IPS DF 6.9 (cell line): ENCODE data around the gene GLTPD2.
"Not testable (repeated sequence)": the region's sequence is repeated elsewhere in the genome, so short reads cannot be mapped to it uniquely, and the experiment has no call there.

Source experiments
- DNase-seq: peaks from one replicate; pipeline ENCODE4 v3.0.0-alpha.2; 2013; ENCODE audit warnings: low read depth, low spot score
- H3K27ac ChIP-seq: one replicate; pipeline ENCODE4 v1.5.1; 2013; ENCODE audit warnings: low read length, control low read depth
- H3K27me3 ChIP-seq: 2 replicates; pipeline ENCODE4 v1.6.1; 2013; ENCODE audit warnings: mild to moderate bottlenecking, low read length; ENCODE audit not compliant: control insufficient read depth, insufficient read depth
- H3K36me3 ChIP-seq: 2 replicates; pipeline ENCODE4 v1.6.1; 2013; ENCODE audit warnings: low read length; ENCODE audit not compliant: control insufficient read depth, insufficient read depth
- H3K4me1 ChIP-seq: 2 replicates; pipeline ENCODE4 v1.6.1; 2013; ENCODE audit warnings: low read length; ENCODE audit not compliant: control insufficient read depth, insufficient read depth
- H3K4me3 ChIP-seq: 2 replicates; pipeline ENCODE4 v1.5.1; 2013; ENCODE audit warnings: mild to moderate bottlenecking, low read length
- H3K9me3 ChIP-seq: 2 replicates; pipeline ENCODE4 v1.6.1; 2013; ENCODE audit warnings: low read length, inconsistent platforms; ENCODE audit not compliant: control insufficient read depth, insufficient read depth
- WGBS: extraction: QIAGEN DNeasy Blood & Tissue Kit; methylation state at CpG from one replicate; pipeline ENCODE4 v1.1.7; 2013; ENCODE audit warnings: mixed read lengths, missing lambda C conversion rate; ENCODE audit not compliant: insufficient read length, insufficient coverage; 5-methylcytosine and 5-hydroxymethylcytosine counted together

Gene GLTPD2

GRCh38 chr17:4827399-4827798 is 38.6 kb downstream of the GLTPD2 start:
- H3K27ac ChIP-seq, result no peak overlapping the region
- H3K36me3 ChIP-seq, result no peaks in the 10 kb centered on the region; the same call in 1 of the 2 replicates
- no peak for DNase-seq
- no peaks in the 10 kb centered on the region for H3K9me3 ChIP-seq
- no peaks in the 10 kb centered on the region for H3K27me3 ChIP-seq
- no peaks in the 10 kb centered on the region for H3K4me1 ChIP-seq
- no CpG with 5 or more reads among the region's 8 CpGs for WGBS
- H3K4me3 ChIP-seq, result no peak overlapping the region

GRCh38 chr17:4832829-4833177 is 44.0 kb downstream of the GLTPD2 start:
- WGBS, result no CpG with 5 or more reads among the region's 17 CpGs
- DNase-seq, H3K9me3 ChIP-seq, H3K36me3 ChIP-seq, H3K27ac ChIP-seq, H3K27me3 ChIP-seq, H3K4me1 ChIP-seq: not testable (repeated sequence)
- H3K4me3 ChIP-seq, result peak overlapping the region; percentile 73

- Histone ChIP-seq H3K4me3 (peak within 1 kb of the TSS; percentile 73), H3K9me3 (no peaks in the 10 kb centered on the region), H3K27ac (no peak within 1 kb of the TSS), H3K36me3 (no peaks in the 10 kb centered on the region), H3K27me3 (no peaks in the 10 kb centered on the region), H3K4me1 (no peaks in the 10 kb centered on the region)
- WGBS, result no CpG with 5 or more reads among the region's 91 CpGs
- DNase-seq, result peak; percentile 50
These were observed 44.6 kb downstream of the GLTPD2 start, which contains the start of gene MINK1 for GRCh38 chr17:4833178-4833940. MINK1 (plus strand) TSS chr17:4833340; CDS start chr17:4833584, 244 bp downstream.

GRCh38 chr17:4833941-4834680 is 45.3 kb downstream of the GLTPD2 start:
- DNase-seq, result no peak
- Histone ChIP-seq H3K4me3 (peak overlapping the region; percentile 73; the same call in 1 of the 2 replicates), H3K36me3 (no peaks in the 10 kb centered on the region), H3K9me3 (no peaks in the 10 kb centered on the region), H3K4me1 (no peaks in the 10 kb centered on the region), H3K27ac (no peak overlapping the region), H3K27me3 (no peaks in the 10 kb centered on the region)
- WGBS, result no CpG with 5 or more reads among the region's 15 CpGs

GRCh38 chr17:4834681-4835020 is 45.9 kb downstream of the GLTPD2 start:
- WGBS, result no CpG with 5 or more reads among the region's 4 CpGs
- Histone ChIP-seq H3K36me3 (no peaks in the 10 kb centered on the region), H3K4me3 (no peak overlapping the region), H3K4me1 (no peaks in the 10 kb centered on the region), H3K27ac (no peak overlapping the region), H3K9me3 (no peaks in the 10 kb centered on the region), H3K27me3 (no peaks in the 10 kb centered on the region)
- DNase-seq, result no peak

GRCh38 chr17:4836221-4836620 is 47.5 kb downstream of the GLTPD2 start:
- Histone ChIP-seq H3K27me3 (no peaks in the 10 kb centered on the region), H3K9me3 (no peaks in the 10 kb centered on the region), H3K36me3 (no peaks in the 10 kb centered on the region), H3K4me3 (no peak overlapping the region), H3K27ac (no peak overlapping the region), H3K4me1 (no peaks in the 10 kb centered on the region)
- no peak for DNase-seq
- WGBS, result no CpG with 5 or more reads among the region's 4 CpGs

GRCh38 chr17:4837471-4838308 is 48.9 kb downstream of the GLTPD2 start:
- WGBS, result no CpG with 5 or more reads among the region's 13 CpGs
- no peaks in the 10 kb centered on the region for H3K9me3 ChIP-seq
- H3K36me3 ChIP-seq, result no peaks in the 10 kb centered on the region
- no peak for DNase-seq
- no peak overlapping the region for H3K4me3 ChIP-seq
- no peaks in the 10 kb centered on the region for H3K4me1 ChIP-seq
- H3K27ac ChIP-seq, result no peak overlapping the region
- no peaks in the 10 kb centered on the region for H3K27me3 ChIP-seq

- H3K27me3 ChIP-seq, result no peaks in the 10 kb centered on the region
- no peaks in the 10 kb centered on the region for H3K36me3 ChIP-seq
- no peaks in the 10 kb centered on the region for H3K4me1 ChIP-seq
- no peak overlapping the region for H3K27ac ChIP-seq
- H3K4me3 ChIP-seq, result no peak overlapping the region
- no peak for DNase-seq
- WGBS, result no CpG with 5 or more reads among the region's 3 CpGs
- H3K9me3 ChIP-seq, result no peaks in the 10 kb centered on the region
These were observed 49.6 kb downstream of the GLTPD2 start for GRCh38 chr17:4838309-4838785.

GRCh38 chr17:4839221-4839620 is 50.5 kb downstream of the GLTPD2 start:
- no peaks in the 10 kb centered on the region for H3K36me3 ChIP-seq
- no CpG with 5 or more reads among the region's 8 CpGs for WGBS
- no peaks in the 10 kb centered on the region for H3K9me3 ChIP-seq

More at GRCh38 chr17:4839221-4839620, 50.5 kb downstream of the GLTPD2 start:
- no peak overlapping the region for H3K4me3 ChIP-seq
- no peaks in the 10 kb centered on the region for H3K27me3 ChIP-seq
- DNase-seq, result no peak
- H3K4me1 ChIP-seq, result no peaks in the 10 kb centered on the region
- no peak overlapping the region for H3K27ac ChIP-seq
